ELF-1 (cell line): Measurements from ENCODE around the gene GVQW3.

Source experiments
- DNase-seq: peaks from one replicate; pipeline ENCODE4 v3.0.0-alpha.2; 2016; ENCODE audit warnings: low read depth, low spot score

The GVQW3 gene

GRCh38 chr11:76445121-76446084 lies 64.3 kb downstream of the GVQW3 start:
- peak; percentile 98 for DNase-seq

GRCh38 chr11:76448506-76448905 lies 67.4 kb downstream of the GVQW3 start:
- DNase-seq: no peak

- no peak for DNase-seq
Measured at GRCh38 chr11:76453248-76453647, 72.1 kb downstream of the GVQW3 start.

GRCh38 chr11:76455331-76455730 lies 74.2 kb downstream of the GVQW3 start:
- peak; percentile 94 for DNase-seq

GRCh38 chr11:76455931-76456330 lies 74.8 kb downstream of the GVQW3 start:
- no peak for DNase-seq

- no peak for DNase-seq
Measured at GRCh38 chr11:76456571-76456970, 75.4 kb downstream of the GVQW3 start.
